Inferior parietal cortex (tissue), 1 donor: ENCODE data around the gene SPTLC3.

ENCODE experiments used
- DNase-seq: peaks from one replicate; pipeline ENCODE4 v3.0.0-alpha.2; 2016; ENCODE audit errors: extremely low spot score

The SPTLC3 gene

GRCh38 chr20:13139459-13140150 is 130.8 kb downstream of the SPTLC3 start:
- no peak for DNase-seq

GRCh38 chr20:13140201-13140600 is 131.4 kb downstream of the SPTLC3 start:
- DNase-seq, result no peak

- DNase-seq, result no peak
Observed at GRCh38 chr20:13140775-13141174, 132.0 kb downstream of the SPTLC3 start.

- DNase-seq, result no peak
Observed at GRCh38 chr20:13141546-13141945, 132.8 kb downstream of the SPTLC3 start.

- no peak for DNase-seq
Observed at GRCh38 chr20:13142143-13142542, 133.4 kb downstream of the SPTLC3 start.

GRCh38 chr20:13147071-13147963 is 138.5 kb downstream of the SPTLC3 start:
- no peak for DNase-seq

GRCh38 chr20:13147971-13148370 is 139.2 kb downstream of the SPTLC3 start:
- DNase-seq, result no peak

GRCh38 chr20:13148402-13148801 is 139.6 kb downstream of the SPTLC3 start:
- DNase-seq, result no peak

- DNase-seq, result no peak
Observed at GRCh38 chr20:13148961-13149360, 140.2 kb downstream of the SPTLC3 start.

GRCh38 chr20:13149371-13150105 is 140.8 kb downstream of the SPTLC3 start:
- DNase-seq, result no peak

GRCh38 chr20:13158369-13158768 is 149.6 kb downstream of the SPTLC3 start:
- DNase-seq, result no peak

GRCh38 chr20:13159889-13160288 is 151.1 kb downstream of the SPTLC3 start:
- DNase-seq, result no peak

- DNase-seq, result no peak
Observed at GRCh38 chr20:13165203-13165602, 156.4 kb downstream of the SPTLC3 start.

GRCh38 chr20:13166011-13166410 is 157.2 kb downstream of the SPTLC3 start:
- DNase-seq, result no peak

- no peak for DNase-seq
Observed at GRCh38 chr20:13166437-13166836, 157.7 kb downstream of the SPTLC3 start.

- DNase-seq, result no peak
Observed at GRCh38 chr20:13169086-13169485, 160.3 kb downstream of the SPTLC3 start.

- DNase-seq, result no peak
Observed at GRCh38 chr20:13170771-13171170, 162.0 kb downstream of the SPTLC3 start.

GRCh38 chr20:13173201-13173600 is 164.4 kb downstream of the SPTLC3 start:
- no peak for DNase-seq

- no peak for DNase-seq
Observed at GRCh38 chr20:13174402-13174801, 165.6 kb downstream of the SPTLC3 start.

GRCh38 chr20:13180986-13181889 is 172.5 kb downstream of the SPTLC3 start:
- DNase-seq, result no peak

GRCh38 chr20:13183005-13183404 is 174.2 kb downstream of the SPTLC3 start:
- no peak for DNase-seq
